HG02642 (cell line): ENCODE results near the gene FAM168A.
"Not testable (repeated sequence)": the region's sequence is repeated elsewhere in the genome, so short reads cannot be mapped to it uniquely, and the experiment has no call there.

ENCODE experiments used
- ATAC-seq: cut with Tn5 transposase; IDR thresholded peaks from one replicate; pipeline ENCODE4 v1.9.1; 2021; ENCODE audit warnings: mild to moderate bottlenecking; ENCODE audit not compliant: unreplicated experiment, poor library complexity

FAM168A gene

DNA sequence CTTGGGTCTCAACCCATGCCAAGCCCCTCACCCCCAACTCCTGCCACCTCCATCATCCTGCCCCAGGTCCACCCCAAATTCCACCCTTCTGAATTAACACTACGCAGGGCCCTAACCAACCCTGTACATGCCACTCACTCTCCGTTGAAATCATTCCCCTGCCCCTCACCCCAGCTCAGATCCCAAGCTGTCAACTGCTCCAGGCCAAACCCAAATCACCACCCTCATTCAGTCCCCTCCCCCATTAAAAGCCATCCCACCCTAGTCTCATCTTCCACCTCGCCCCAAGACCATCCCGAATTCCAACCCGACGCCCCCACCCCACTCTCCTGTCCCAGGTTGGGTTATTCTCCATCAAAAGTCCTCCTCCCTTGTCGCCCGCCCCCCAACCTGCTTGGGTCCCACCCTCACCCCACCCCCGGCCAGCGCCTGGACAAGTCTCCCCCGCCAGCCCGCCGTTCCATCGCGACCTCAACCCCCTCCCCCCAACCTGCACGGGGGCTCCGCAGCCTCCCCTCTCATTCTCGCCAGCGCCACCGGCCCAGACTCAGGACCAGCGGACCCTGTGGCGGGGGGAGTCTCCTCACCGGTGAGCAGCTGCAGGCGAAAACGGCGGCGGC lies 466 bp downstream of the FAM168A start:
- no peak for ATAC-seq

DNA sequence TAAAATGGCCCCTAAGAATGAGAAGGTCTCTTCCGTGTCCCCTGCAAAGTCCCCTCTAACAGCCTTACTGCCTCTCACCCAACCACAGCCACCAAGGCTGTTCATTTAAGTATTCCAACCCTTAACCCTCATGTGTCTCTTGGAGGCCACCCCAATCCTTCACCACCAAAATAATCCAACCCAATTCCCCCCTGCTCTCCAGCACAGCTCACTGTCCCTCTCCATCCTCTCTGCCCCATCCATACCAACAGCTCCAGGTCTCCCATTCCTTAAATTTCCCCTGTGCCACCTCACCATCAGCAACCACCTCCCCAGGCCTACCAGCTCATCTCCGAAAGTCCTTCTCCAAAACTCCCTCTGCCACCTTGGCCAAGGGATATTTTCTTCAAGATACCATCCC lies 1.4 kb downstream of the FAM168A start:
- ATAC-seq = no peak

DNA sequence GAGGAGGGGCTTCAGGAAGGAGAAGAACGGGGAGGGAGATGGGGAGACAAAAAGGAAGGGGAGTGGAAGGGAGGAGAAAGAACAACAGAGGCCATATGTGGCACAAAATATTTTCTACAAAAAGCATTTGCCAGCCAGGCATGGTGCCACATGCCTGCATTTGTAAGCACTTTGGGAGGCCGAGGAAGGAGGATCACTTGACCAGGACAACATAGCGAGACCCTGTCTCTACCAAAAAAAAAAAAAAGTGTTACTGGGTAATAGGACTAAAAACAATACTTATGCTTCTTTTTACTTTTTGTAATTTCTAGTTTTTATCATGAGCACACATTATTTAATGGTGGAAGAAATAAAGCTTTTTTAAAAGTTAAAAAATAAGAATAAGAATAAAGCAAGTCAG lies 5.3 kb downstream of the FAM168A start:
- no peak for ATAC-seq

DNA sequence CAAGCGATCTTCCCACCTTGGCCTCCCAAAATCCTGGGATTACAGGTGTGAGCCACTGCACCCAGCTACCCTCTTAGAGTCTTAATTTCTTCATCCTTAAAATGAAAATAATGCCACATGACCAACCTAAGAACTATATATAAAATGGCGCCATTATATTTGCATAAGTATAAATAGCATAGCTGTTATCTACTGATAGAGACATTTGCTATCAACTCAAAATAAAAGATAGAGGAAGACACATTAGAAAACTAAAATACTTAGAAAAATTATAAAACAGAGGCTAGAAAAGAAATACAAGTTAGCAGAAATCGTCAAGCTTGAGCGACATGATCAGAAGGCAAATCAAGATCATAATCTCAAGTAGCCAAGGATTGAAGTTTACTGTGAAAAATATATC lies 6.2 kb downstream of the FAM168A start:
- no peak for ATAC-seq

DNA sequence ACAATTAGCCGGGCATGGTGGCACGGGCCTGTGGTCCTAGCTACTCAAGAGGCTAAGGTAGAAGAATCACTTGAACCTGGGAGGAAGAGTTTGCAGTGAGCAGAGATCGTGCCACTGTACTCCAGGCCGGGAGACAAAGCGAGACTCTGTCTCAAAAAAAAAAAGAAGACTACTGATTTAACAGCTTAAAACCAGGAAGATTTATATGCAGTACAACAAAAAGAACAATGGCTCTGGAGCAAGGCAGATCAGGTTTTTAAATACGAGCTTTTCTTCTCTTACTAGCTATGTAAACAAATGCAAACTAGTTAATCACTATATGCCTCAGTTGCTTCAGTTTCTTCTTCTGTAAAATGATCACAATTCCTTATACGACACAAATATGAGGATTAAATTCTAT lies 6.9 kb downstream of the FAM168A start:
- ATAC-seq = no peak

DNA sequence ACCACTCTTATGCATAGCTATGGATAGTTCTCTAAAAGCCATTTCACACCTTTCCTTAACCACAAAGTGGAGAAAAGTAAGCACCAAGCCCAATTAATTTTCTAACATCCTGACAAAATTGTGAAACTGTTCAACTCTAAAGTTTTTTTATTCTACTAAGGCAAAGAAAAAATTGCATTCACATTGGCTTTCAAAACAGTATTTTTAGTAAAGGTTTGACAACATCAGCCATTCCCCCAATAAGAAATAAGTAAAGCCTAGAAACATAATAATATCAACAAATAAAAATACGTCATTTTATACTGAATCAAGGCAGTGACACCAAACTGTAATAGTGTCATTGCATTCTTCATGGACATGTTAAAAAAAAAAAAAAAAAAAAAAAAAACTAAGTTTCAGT lies 11.1 kb downstream of the FAM168A start:
- ATAC-seq = no peak

DNA sequence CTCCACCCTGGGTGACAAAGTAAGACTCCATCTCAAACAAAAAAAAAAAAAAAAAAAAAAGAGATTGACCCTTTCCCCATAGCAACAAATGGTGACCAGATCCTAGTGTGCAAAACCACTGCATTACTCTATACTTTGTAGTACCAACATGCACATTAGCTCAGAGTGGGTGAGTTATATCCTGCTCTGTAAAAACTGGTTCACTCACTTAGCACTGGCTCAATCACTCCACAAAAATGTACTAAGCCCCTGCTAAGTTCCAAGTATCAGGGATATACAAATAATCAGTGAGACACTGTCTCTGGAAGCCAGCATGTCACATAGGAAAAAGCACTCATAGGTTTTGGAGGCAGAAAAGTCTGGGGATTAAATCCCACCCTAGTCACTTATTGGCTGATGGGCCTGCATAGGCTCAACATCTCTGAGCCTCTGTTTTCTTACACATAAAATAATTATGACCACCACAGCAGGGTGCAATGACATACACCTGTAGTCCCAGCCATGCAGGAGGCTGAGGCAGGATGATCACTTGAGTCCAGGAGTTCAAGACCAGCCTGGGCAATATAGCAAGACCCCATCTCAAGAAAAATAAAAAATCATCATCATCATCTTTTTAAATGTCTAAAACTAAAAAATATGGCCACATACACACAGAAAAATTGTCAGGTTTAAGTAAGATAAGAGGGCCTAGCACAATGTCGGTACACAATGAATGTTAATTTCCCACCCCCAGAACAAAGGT lies 11.9 kb downstream of the FAM168A start:
- ATAC-seq = no peak

DNA sequence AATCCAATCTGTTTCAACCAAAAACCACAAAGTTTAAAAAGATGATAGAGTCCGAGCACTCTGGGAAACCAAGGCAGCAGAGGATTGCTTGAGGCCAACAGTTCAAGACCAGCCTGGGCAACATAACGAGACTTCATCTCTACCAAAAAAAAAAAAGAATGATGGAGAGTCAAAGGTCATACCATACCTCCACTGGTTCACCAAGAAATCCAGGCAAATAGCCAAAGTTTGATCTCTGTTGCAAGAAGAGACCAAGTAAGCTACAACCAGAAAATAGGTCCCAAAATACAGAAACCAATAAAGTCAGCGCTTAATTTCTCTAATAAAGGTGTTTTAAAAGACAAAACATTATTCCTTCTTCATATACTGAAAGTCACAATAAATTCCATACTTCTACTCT lies 13.1 kb downstream of the FAM168A start:
- ATAC-seq = no peak

DNA sequence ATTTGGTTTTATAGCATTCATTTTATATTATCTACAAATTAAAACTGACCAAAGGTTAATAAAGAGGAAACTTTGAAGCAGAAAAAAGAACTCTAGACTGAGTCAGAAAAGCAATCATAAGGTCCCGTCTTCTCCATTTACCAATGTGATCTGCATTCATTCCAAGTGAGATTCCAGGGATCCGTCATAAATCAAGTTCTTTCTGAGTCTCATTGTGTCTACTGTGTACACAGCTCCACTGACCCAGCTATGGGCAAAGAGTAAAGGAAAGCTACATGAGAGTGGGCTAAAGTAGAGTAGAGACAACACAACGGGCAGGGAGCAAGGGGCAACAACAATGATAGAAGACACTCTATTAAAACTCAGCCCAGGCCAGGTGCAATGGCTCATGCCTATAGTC lies 15.3 kb downstream of the FAM168A start:
- ATAC-seq = no peak

DNA sequence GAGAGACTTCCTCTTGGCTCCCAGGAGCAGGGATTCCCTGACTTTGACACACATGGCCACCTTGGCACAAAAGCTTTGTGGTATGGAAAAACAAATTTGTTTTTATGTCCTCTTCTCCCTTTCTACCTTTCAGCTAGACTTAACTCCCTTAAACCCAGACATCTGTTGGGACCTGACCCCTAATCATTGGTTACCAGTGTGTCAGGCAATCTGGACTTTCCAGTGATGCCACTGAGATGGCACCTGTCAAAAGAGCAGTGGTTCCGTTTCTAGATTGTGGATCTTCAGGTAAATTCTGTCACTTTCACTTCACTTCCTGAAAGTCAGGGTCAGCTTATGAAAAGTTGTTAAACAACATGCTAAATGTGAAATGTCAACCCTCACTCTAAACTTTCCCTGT lies 17.2 kb downstream of the FAM168A start:
- not testable (repeated sequence) for ATAC-seq

DNA sequence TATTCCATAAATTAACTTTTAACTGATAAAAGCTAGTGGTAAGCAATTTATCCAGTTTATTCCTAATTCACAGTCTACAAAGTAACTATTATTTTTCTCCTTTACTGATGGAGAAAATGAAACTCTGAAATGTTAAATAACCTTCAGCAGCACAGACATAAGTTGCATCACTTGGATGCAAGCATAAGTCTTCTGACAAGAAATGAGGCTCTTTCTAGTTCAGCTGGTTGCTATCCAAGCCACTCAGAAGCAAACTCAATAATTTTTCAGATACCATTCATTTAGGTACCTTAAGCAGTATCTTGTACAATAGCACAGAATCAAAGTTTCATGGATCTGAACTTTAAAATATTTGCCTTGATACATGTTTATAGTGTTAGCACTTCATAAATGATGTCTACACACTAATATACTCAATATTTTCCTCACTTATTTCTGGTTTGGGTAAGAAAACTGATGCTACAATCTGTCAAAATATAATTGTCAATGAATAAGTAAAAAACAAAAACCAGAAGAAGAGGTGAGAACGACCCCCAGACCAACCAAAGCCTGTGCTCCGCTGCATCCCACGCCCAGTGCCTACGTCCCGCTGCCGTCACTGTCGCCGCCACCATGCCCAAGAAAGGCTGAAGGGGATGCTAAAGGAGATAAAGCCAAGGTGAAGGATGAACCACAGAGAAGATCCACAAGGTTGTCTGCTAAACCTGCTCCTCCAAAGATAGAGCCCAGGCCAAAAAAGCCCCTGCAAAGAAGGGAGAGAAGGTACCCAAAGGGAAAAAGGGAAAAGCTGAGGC lies 18.1 kb downstream of the FAM168A start:
- no peak for ATAC-seq

DNA sequence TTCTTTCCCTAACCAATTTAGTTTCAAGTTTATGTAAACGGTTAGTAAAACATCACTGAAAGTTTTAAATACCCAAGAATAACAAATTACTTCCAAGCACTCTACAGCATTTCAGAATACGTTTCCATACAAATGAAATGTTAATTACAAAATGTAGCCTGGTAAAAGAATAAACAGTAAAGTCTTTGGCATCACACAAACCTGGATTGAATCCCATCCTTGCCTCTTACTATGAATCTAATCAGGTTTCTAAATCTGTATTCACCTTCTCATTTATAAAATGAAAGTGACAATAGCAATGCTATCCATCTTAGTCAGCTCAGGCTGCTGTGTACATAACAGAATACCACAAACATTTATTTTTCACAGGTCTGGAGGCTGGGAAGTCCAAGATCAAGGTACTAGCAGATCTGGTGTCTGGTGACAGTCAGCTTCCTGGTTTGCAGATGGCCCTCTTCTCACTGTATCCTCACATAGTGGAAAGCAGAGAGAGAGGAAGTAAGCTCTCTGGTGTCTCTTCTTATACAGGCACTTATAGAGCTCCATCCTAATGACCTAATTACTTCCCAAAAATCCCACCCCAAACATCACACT lies 19.2 kb downstream of the FAM168A start:
- ATAC-seq = no peak

DNA sequence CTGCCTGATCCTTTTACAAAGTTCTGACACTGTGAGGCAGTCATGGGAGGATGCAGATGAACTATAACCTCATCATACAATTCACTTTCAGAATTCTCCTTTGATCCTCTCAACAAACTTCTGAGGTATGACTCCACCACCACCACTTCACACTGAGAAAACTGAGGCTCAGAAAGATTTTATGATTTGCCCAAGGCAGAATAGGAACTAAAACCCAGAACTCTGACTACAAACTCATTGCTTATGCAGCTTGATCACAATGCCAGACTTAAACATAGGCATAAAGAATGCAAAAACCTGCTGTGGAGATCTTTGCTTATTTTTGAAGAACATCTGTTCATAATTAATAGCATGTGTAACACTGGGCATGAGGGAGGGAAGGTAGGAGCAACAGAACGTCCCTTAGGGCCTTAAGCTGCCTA lies 20.4 kb downstream of the FAM168A start:
- no peak for ATAC-seq

DNA sequence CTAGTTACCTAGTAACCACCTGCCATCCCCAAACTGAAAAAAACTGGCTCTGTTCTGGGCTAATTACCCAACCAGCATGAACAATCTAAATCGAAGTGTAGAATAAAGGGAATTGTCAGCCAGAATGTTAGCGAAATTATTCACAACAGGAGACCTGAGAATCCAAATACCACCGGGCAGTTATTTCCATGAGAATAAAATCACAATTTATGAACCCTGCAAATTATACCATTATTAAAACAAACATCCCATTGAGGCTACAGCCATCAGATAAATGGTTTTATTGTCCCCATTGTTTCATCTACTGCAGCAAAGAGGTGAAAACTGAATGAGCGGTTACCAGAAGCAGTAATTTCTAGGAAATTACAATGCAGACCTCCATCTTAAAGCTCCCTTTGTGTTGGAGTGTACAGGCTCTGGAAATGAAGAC lies 21.7 kb downstream of the FAM168A start:
- no peak for ATAC-seq

DNA sequence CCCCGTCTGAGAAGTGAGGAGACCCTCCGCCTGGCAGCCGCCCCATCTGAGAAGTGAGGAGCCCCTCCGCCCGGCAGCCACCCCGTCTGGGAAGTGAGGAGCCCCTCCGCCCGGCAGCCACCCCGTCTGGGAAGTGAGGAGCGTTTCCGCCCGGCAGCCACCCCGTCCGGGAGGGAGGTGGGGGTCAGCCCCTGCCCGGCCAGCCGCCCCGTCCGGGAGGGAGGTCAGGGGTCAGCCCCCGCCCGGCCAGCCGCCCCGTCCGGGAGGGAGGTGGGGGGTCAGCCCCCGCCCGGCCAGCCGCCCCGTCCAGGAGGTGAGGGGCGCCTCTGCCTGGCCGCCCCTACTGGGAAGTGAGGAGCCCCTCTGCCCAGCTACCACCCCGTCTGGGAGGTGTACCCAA lies 25.9 kb downstream of the FAM168A start:
- not testable (repeated sequence) for ATAC-seq

DNA sequence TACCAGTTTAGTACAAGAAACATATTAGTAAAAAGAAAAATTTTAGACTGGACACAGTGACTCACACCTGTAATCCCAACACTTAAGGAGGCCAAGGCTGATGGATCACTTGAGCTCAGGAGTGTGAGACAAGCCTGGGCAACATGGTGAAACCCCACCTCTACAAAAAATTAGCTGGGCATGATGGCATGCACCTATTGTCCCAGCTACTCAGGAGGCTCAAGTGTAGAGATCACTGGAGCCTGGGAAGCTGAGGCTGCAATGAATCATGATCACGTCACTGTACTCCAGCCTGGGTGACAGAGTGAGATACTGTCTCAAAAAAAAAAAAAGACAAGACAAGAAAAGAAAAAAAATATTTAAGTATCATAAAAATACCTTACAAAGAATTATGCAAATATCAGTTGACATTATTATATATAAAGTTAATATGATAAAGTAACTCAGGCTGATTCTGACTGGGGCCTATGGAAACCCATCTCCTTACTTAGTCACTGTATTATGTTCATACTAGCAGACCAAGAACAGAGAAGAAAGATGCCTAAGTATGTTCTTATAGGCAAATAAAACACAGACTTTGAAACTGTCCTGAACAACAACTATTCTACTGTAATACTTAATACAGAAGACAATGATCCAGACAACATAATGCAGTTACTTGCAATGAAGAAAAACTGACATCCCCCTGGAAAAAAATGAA lies 27.3 kb downstream of the FAM168A start:
- ATAC-seq = no peak

DNA sequence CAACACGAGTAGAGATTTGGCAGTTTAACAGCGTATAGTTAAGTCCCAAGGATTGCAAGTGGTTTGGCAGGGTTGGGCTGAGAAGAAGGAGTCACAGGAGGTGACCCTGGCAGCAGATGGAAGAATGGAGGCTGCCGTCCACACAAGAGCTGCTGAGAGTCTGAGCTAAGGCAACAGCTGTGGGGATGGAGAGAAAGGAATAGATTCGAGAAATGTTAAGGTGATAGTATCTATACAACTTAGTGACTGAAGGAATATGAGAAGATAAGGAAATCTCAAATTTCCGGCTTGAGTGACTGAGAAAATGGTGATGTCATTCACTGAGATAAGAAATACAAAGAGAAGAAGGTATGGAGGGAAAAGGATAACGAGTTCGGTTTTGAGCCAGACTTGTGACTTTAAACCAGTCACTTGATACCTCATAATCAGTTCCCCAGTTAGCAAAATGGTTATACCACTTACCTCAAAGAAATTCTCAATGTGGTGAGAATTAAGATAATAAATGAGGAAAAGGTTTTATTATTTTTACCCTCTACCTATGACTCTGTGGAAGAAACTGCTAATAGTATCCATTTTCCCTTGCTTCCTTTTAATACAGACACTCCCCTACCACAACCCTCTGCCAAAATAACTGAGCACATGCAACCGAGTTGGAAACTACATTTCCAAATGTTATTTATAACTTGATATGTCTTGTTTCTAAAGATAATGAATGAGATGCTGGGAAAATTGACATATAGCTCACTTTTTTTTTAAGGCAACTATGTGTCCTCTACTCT lies 30.7 kb downstream of the FAM168A start:
- no peak for ATAC-seq

DNA sequence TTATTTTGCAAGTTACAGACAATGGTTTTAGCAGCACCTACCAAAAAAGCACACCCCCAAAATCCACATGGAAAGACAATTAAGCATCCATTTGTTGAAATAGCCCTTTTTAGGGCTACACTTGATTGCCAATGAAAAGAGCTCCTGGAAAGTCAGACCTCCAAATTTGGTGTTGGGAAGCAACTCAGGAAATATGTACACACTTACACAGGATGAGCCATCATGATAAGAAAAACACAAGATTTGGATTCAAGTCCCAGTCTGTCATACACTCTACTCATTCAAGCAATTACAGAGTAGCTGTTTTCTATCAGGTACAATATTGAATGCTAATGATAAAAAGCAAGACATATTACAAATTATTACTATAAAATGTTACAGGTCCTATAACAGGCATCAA lies 31.5 kb downstream of the FAM168A start:
- ATAC-seq = no peak

DNA sequence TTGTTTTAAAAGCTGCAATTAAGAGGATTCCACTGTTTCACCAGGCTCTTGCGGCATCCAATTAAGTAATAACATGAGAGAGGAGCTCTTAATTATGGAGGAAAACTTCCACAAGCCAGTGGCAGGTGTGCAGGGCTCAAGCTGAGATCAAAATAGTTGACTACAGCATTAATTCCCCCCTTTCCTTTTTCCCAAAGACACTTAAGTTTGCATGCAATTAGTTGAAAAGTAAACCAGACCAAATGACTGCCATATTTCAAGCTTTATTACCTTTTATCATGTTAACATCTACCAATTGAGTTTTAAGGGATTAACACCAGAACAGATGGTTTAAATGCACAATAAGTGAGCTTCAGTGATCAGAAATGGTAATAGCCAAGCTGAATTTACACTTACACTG lies 32.1 kb downstream of the FAM168A start:
- no peak for ATAC-seq

DNA sequence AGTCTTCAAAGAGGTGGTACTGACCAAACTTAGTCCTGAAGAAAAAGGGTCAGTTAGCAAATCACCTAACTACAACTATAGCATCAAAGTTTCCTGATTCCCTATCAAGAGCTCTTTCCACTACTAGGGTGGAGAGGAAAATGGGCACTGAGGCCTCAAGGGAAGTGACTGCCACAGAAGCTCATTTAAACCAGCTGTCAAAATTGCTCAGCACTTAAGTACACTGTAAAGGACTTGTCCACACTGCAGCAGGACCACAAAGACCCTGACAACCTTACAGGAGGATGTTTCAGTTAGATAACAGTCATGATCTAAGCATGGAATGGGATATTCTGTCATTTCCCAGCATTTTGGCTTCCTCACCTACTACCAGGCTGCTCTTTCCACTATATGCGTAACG lies 33.0 kb downstream of the FAM168A start:
- ATAC-seq = no peak
